GM23248 (cell line): ENCODE results near the gene ZSCAN20. TPM values are rescaled to one million over a fixed set of nuclear protein-coding genes. Genes with fewer than 3 reads are reported as not detected.

Source experiments
- DNase-seq: peaks from one replicate; pipeline ENCODE4 v3.0.0-alpha.2; 2015
- H2AFZ ChIP-seq: fragments of 200-600 bp; sonication (generic); 2 replicates; pipeline ENCODE4 v1.6.1; 2016; ENCODE audit warnings: antibody characterized with exemption
- H3F3A ChIP-seq: fragments of 200-600 bp; sonication (generic); 2 replicates; pipeline ENCODE4 v1.6.1; 2016; ENCODE audit warnings: mild to moderate bottlenecking, antibody characterized with exemption, mixed run types; ENCODE audit not compliant: insufficient read depth
- H3K27ac ChIP-seq: fragments of 200-600 bp; sonication (generic); 2 replicates; pipeline ENCODE4 v1.5.1; 2016; ENCODE audit warnings: mild to moderate bottlenecking
- H3K27me3 ChIP-seq: fragments of 200-600 bp; sonication (generic); replicated peaks from 2 replicates; pipeline ENCODE4 v1.6.1; 2016; ENCODE audit warnings: mild to moderate bottlenecking; ENCODE audit not compliant: insufficient read depth
- H3K36me3 ChIP-seq: fragments of 200-600 bp; sonication (generic); 2 replicates; pipeline ENCODE4 v1.6.1; 2016; ENCODE audit warnings: low read depth, mild to moderate bottlenecking
- H3K4me1 ChIP-seq: fragments of 200-600 bp; sonication (generic); 2 replicates; pipeline ENCODE4 v1.6.1; 2016; ENCODE audit warnings: mild to moderate bottlenecking; ENCODE audit not compliant: insufficient read depth
- H3K4me2 ChIP-seq: fragments of 200-600 bp; sonication (generic); one replicate; pipeline ENCODE4 v1.6.1; 2016; ENCODE audit warnings: mild to moderate bottlenecking; ENCODE audit not compliant: unreplicated experiment
- H3K4me3 ChIP-seq: fragments of 200-600 bp; sonication (generic); 2 replicates; pipeline ENCODE4 v1.5.1; 2016; ENCODE audit warnings: mild to moderate bottlenecking
- H3K79me2 ChIP-seq: fragments of 200-600 bp; sonication (generic); 2 replicates; pipeline ENCODE4 v1.6.1; 2016; ENCODE audit warnings: mild to moderate bottlenecking; ENCODE audit not compliant: insufficient read depth
- H3K9ac ChIP-seq: fragments of 200-600 bp; sonication (generic); 2 replicates; pipeline ENCODE4 v1.6.1; 2016; ENCODE audit warnings: mild to moderate bottlenecking
- H3K9me2 ChIP-seq: fragments of 200-600 bp; sonication (generic); 2 replicates; pipeline ENCODE4 v1.6.1; 2016; ENCODE audit warnings: mixed run types, mild to moderate bottlenecking, moderate library complexity; ENCODE audit not compliant: insufficient read depth
- H3K9me3 ChIP-seq: fragments of 200-600 bp; sonication (generic); one replicate; pipeline ENCODE4 v1.6.1; 2017; ENCODE audit warnings: low read depth
- H4K20me1 ChIP-seq: fragments of 200-600 bp; sonication (generic); 2 replicates; pipeline ENCODE4 v1.6.0; 2016; ENCODE audit not compliant: insufficient read depth
- EZH2 ChIP-seq: fragments of 200-600 bp; sonication (generic); IDR thresholded peaks from 2 replicates; pipeline ENCODE4 v1.6.1; 2018; ENCODE audit warnings: antibody characterized with exemption, mild to moderate bottlenecking; ENCODE audit not compliant: insufficient read depth, poor library complexity, severe bottlenecking
- EZH2phosphoT487 ChIP-seq: fragments of 200-600 bp; sonication (generic); IDR thresholded peaks from 2 replicates; pipeline ENCODE4 v1.6.1; 2018; ENCODE audit warnings: antibody characterized with exemption, moderate library complexity, mild to moderate bottlenecking, low read depth; ENCODE audit not compliant: insufficient read depth
- WGBS, 2 experiments: methylation state at CpG; one replicate each; pipeline ENCODE4 v1.1.6; 2015 to 2017; ENCODE audit warnings: low lambda C conversion rate in 2 of 2, low coverage in 1 of 2; ENCODE audit errors: missing lambda C conversion rate in 2 of 2; 5-methylcytosine and 5-hydroxymethylcytosine counted together
- in situ Hi-C: fragments of 300-500 bp; cut with MboI; formaldehyde crosslinking; loops from 2 replicates; pipeline ENCODE4 v1.15.0; 2020
- polyA plus RNA-seq: library from polyadenylated mRNA; unstranded; fragments of >200 nt; fragmentation: Nextera tagmentation; extraction: Ambion mirVana; gene quantifications from 2 replicates; pipeline ENCODE4 v1.2.1, GENCODE V29; 2016
- total RNA-seq: library from RNA; depleted of rRNA; stranded (reverse); fragments of >200 nt; shearing (Covaris generic); gene quantifications from 2 replicates; pipeline ENCODE4 v1.2.3, GENCODE V29; 2014; rRNA removed

Gene ZSCAN20
- total RNA-seq: 4.6 and 9.5 TPM in 2 replicates
- 1.3 and 1.7 TPM in 2 replicates for polyA plus RNA-seq

DNA sequence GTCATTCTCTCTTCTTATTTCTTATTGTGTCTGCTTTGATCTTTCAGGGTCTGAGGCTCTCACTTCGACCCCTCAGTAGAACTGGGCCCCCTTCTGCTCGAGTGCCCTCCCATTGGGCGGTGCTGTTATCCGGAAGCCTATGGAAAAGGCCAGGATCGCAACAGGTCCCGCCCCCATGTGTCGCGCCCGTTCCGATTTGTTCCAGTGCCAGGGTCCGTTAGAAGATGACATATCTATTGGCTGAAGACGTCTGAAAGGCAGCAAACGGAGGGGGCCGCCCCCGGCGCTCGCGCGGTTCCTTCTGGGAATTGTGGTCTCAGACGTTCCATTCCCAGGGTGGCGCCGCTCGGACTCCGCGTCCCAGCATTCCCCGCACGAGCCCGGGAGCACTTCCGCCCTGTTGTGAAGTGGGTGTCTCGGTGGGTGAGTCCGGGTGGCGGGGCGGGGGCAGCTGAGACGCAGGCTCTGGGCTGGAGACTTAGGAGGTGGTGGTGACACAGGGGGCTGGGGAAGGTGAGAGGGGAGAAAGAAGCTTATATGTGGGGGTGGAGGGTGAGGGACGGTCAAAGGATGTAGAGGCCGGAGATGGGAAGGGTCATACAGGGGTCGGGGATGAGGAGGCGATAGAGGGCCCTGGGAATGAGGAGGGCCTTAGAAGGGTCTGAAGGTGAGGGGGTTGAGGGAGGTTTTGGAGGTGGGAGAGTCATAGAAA is at the start of gene ZSCAN20:
Gene ZSCAN20 (plus strand): TSS at position 377 of the 712 bp plus-strand sequence. CDS start 6,644 bp downstream, outside the sequence.
- WGBS, 2 experiments: 1 to 3% methylated on average over 24 to 37 of the region's 38 CpGs
- no peaks in the 10 kb centered on the region for H3K9me2 ChIP-seq
- H3K9ac ChIP-seq: peak within 1 kb of the TSS; percentile 95
- peak within 1 kb of the TSS; percentile 60 for H3K27ac ChIP-seq
- no peaks in the 10 kb centered on the region for H3K9me3 ChIP-seq
- H2AFZ ChIP-seq: peak within 1 kb of the TSS; percentile 92
- peaks cover 48% of the 10 kb centered on the region for H3K79me2 ChIP-seq
- no peaks in the 10 kb centered on the region for H3K27me3 ChIP-seq
- H3K4me1 ChIP-seq: peaks cover 33% of the 10 kb centered on the region
- no peak for TF ChIP-seq EZH2phosphoT487
- no peak for TF ChIP-seq EZH2
- DNase-seq: peak; percentile 99
- H3K4me2 ChIP-seq: peak within 1 kb of the TSS; percentile 85
- no peaks in the 10 kb centered on the region for H4K20me1 ChIP-seq
- in situ Hi-C loops: loop anchor here (25.0 kb wide), 1 partner anchor 185 kb away; no protein-coding TSS in a partner anchor
- H3K4me3 ChIP-seq: peak within 1 kb of the TSS; percentile 88
- H3K36me3 ChIP-seq: no peaks in the 10 kb centered on the region
- H3F3A ChIP-seq: peaks cover 20% of the 10 kb centered on the region

DNA sequence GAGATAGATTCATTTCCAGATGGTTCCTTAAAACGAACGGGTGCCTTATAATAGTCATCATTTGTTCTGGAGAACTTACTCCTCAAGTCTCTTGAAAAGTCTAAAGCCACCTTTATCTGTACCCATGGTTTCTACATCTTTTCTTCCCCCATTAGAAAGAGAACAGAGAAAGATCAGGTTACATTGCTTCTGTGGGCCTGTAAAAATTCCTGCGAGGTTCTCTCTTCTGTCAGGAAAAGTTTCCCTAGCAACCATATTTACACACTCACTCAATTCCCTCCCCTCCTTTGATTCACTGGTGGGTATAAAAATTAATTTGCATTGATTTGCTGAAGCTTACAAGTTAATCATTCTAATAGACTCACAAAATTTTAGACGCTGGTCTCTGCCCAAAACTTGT is 48.2 kb upstream of the ZSCAN20 start:
- H3K9ac ChIP-seq: no peak overlapping the region
- no peak for DNase-seq

DNA sequence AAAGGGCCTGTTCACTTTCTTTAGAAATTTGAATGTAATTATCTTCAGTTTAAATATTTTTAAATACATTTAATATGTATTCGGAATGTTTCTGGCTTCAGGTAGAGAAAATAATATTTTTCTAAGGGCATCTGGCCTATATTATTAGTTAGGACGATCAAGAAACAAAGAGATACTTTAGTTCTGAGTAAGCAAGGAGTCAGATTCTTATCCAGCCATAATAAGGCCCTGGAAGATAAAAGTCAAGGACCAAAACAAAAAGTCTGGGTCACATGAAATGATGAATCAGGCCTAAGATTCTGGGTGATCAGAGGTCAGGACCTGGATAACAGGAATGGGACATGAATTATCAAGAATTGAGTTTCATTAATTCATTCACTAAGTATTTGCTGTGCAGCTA is 47.8 kb upstream of the ZSCAN20 start:
- no peaks in the 10 kb centered on the region for H3K36me3 ChIP-seq
- H3K9me2 ChIP-seq: no peaks in the 10 kb centered on the region
- peaks cover 17% of the 10 kb centered on the region for H3F3A ChIP-seq
- no peak overlapping the region for H3K9ac ChIP-seq
- H3K27ac ChIP-seq: peak overlapping the region; percentile 38
- 34 to 37% methylated on average over 2 of the region's 2 CpGs for WGBS, 2 experiments
- H3K4me3 ChIP-seq: no peak overlapping the region
- peak overlapping the region; percentile 33 for H3K4me2 ChIP-seq
- in situ Hi-C loops: no loop called here
- H3K4me1 ChIP-seq: peaks cover 27% of the 10 kb centered on the region
- H4K20me1 ChIP-seq: no peaks in the 10 kb centered on the region
- peak; percentile 57 for DNase-seq
- H2AFZ ChIP-seq: no peak overlapping the region
- H3K9me3 ChIP-seq: no peaks in the 10 kb centered on the region
- peaks cover 83% of the 10 kb centered on the region for H3K79me2 ChIP-seq
- no peaks in the 10 kb centered on the region for H3K27me3 ChIP-seq
- no peak for TF ChIP-seq EZH2phosphoT487
- TF ChIP-seq EZH2: no peak

More for the DNA sequence above, 48.2 kb upstream of the ZSCAN20 start:
- peaks cover 17% of the 10 kb centered on the region for H3F3A ChIP-seq
- no peaks in the 10 kb centered on the region for H3K36me3 ChIP-seq
- H3K4me3 ChIP-seq: no peak overlapping the region
- in situ Hi-C loops: no loop called here
- WGBS, 2 experiments: 97 to 98% methylated on average over 4 of the region's 4 CpGs
- TF ChIP-seq EZH2 (no peak), EZH2phosphoT487 (no peak)
- H3K27me3 ChIP-seq: no peaks in the 10 kb centered on the region
- H3K79me2 ChIP-seq: peaks cover 79% of the 10 kb centered on the region
- H2AFZ ChIP-seq: no peak overlapping the region
- peaks cover 26% of the 10 kb centered on the region for H3K4me1 ChIP-seq
- H3K9me2 ChIP-seq: no peaks in the 10 kb centered on the region
- H4K20me1 ChIP-seq: no peaks in the 10 kb centered on the region
- peak overlapping the region; percentile 33 for H3K4me2 ChIP-seq
- H3K9me3 ChIP-seq: no peaks in the 10 kb centered on the region
- H3K27ac ChIP-seq: peak overlapping the region; percentile 38

DNA sequence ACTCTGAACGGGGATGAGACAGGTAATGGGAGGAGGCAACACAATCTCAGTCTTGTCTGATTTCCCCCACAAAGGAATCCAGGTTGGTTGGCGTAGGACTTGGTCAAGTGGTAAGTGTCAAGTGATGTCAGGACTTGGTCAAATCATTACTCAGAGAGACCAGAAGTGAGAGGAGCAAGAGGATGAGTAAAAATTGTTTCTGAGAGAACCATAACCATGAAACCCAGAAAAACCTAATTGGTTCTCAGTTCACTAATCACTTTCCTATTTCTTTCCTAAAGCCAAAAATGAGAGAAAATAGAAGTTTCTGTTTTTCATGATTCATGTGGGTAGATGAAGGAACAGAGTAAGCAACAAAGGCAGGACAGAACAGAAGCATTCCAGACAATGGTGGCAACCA is 46.5 kb upstream of the ZSCAN20 start:
- Histone ChIP-seq H3K9ac (no peak overlapping the region), H3K4me3 (no peak overlapping the region), H3K27ac (no peak overlapping the region), H3F3A (peaks cover 15% of the 10 kb centered on the region), H3K4me1 (peaks cover 28% of the 10 kb centered on the region), H3K36me3 (no peaks in the 10 kb centered on the region), H3K9me3 (no peaks in the 10 kb centered on the region), H3K79me2 (peaks cover 79% of the 10 kb centered on the region), H3K27me3 (no peaks in the 10 kb centered on the region), H3K9me2 (no peaks in the 10 kb centered on the region), H3K4me2 (no peak overlapping the region), H4K20me1 (no peaks in the 10 kb centered on the region), H2AFZ (no peak overlapping the region)
- in situ Hi-C loops: no loop called here
- TF ChIP-seq EZH2 (no peak), EZH2phosphoT487 (no peak)
- DNase-seq: no peak
- WGBS, 2 experiments: 98 to 100% methylated on average over 2 of the region's 2 CpGs
